ENCODE measurements around the gene COL8A2. TPM values are rescaled to one million over a fixed set of nuclear protein-coding genes. Genes with fewer than 3 reads are reported as not detected.
"Not testable (repeated sequence)": the region's sequence is repeated elsewhere in the genome, so short reads cannot be mapped to it uniquely, and the experiment has no call there.

Gene COL8A2
- total RNA-seq, 2 donors from 2014 or later, result 0.25 TPM; not detected in 1

GRCh38 chr1:36161641-36162531, 36.9 kb upstream of the COL8A2 start:
- H3K27ac Mint-ChIP-seq, result peak overlapping the region; percentile 97
- H3K36me3 Mint-ChIP-seq (ENCODE audit: low read depth), result peaks cover 12% of the 10 kb centered on the region
- H3K9me3 ChIP-seq (ENCODE audit: control insufficient read depth, low read length, poor library complexity, severe bottlenecking), result no peaks in the 10 kb centered on the region
- peak; percentile 69 for ATAC-seq
- no peaks in the 10 kb centered on the region for H3K27me3 Mint-ChIP-seq
- peak in 2 of 3 donors; percentile 28 to 32 for DNase-seq
- peaks cover 68% of the 10 kb centered on the region for H3K4me1 Mint-ChIP-seq
- H3K4me3 Mint-ChIP-seq, result peak overlapping the region; percentile 90

GRCh38 chr1:36160949-36161485, 36.0 kb upstream of the COL8A2 start:
- H3K36me3 Mint-ChIP-seq (ENCODE audit: low read depth), result peaks cover 9% of the 10 kb centered on the region
- H3K27ac Mint-ChIP-seq, result peak overlapping the region; percentile 97
- ATAC-seq, result peak; percentile 35
- no peaks in the 10 kb centered on the region for H3K9me3 ChIP-seq (ENCODE audit: control insufficient read depth, low read length, poor library complexity, severe bottlenecking)
- peaks cover 64% of the 10 kb centered on the region for H3K4me1 Mint-ChIP-seq
- peak overlapping the region; percentile 90 for H3K4me3 Mint-ChIP-seq
- peak; percentile 39 to 48 (median 42) for DNase-seq
- no peaks in the 10 kb centered on the region for H3K27me3 Mint-ChIP-seq

DNA sequence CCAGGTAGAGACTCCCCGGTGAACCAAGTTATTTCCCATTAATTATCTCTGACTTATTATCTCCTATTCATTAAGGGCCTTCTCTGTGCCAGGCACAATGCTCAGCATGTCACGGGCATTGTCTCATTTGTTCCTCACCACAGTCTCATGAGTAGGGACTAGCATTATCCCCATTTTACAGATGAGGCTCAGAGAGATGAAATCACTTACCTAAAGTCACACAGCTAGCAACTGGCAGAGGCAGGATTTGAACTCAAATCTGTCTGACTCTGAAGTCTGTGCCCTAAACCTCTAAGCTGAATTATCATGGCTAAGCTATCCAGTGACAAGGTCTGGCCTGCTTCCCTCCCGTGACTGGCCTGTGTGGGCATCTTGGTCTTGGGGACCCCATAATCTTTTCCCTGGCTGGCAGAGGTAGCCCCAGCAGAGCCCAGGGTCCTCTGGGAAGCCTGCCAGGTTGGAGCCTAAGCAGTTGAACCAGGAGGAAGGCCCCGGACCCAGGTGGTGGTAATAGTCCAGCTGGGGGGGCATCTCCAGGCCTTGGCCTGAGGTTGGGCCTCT, 35.4 kb upstream of the COL8A2 start:
- Mint-ChIP-seq H3K36me3 (ENCODE audit: low read depth) (peaks cover 9% of the 10 kb centered on the region), H3K27ac (peak overlapping the region; percentile 97), H3K27me3 (no peaks in the 10 kb centered on the region), H3K4me1 (peaks cover 64% of the 10 kb centered on the region), H3K4me3 (peak overlapping the region; percentile 90)
- DNase-seq (no peak), ATAC-seq (no peak)
- H3K9me3 ChIP-seq (ENCODE audit: control insufficient read depth, low read length, poor library complexity, severe bottlenecking), result no peaks in the 10 kb centered on the region

DNA sequence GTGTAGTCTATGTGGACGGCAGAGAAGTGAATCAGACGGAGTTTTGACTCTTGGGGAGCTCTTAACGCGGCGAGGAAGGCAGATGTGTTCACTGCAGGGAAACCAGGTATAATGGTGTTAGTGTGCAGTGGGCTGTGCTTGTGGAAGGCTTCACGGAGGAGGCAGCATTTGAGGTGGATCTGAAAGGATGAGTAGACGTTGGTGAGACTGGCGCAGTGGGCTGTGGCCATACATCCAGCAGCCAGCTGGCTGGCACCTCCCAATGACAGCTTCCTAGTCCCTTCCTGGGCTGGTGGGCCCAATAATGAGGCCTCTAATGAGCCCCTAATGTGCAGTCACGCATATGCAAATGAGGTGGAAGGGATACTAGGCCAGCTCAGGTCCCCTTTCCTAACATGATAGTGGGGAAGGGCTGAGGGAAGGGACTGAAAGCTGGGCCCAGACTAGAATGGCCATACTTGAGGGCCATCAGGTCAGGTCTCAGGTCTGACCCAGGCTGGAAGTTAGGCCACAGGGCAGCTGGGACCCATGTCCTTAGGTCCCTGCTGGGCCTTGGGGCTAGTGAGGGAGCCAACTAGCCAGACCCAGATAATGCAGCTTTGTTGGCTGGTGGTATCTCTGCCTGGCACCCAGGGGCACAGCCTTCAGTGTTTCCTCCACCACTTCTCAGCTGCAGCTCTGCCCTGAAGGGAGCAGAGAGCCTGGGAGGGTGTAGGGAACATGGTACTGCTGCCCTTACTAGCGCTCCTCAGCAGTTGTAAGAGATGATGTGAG, 34.8 kb upstream of the COL8A2 start:
- Mint-ChIP-seq H3K27me3 (no peaks in the 10 kb centered on the region), H3K36me3 (ENCODE audit: low read depth) (peaks cover 8% of the 10 kb centered on the region), H3K27ac (peak overlapping the region; percentile 97), H3K4me1 (peaks cover 69% of the 10 kb centered on the region), H3K4me3 (peak overlapping the region; percentile 90)
- H3K9me3 ChIP-seq (ENCODE audit: control insufficient read depth, low read length, poor library complexity, severe bottlenecking), result no peaks in the 10 kb centered on the region
- no peak for DNase-seq
- ATAC-seq, result no peak

DNA sequence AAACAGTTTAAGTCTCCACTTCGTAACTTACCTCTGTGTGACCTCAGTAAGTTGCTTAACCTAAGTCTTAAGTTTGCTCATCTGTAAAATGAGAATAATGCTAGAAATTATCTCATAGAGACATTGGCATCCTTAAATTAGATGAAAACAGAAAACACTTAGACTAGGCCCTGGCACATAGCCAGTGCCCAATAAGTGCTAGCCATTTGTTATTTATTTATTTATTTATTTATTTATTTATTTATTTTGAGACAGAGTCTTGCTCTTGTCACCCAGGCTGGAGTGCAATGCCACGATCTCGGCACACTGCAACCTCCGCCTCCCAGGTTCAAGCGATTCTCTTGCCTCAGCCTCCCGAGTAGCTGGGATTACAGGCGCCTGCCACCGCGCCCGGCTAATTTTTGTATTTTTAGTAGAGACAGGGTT, 33.8 kb upstream of the COL8A2 start:
- not testable (repeated sequence) for H3K9me3 ChIP-seq (ENCODE audit: control insufficient read depth, low read length, poor library complexity, severe bottlenecking); DNase-seq; H3K27me3 Mint-ChIP-seq; ATAC-seq; H3K36me3 Mint-ChIP-seq (ENCODE audit: low read depth)
- Mint-ChIP-seq H3K4me3 (peak overlapping the region; percentile 97), H3K4me1 (peaks cover 67% of the 10 kb centered on the region), H3K27ac (peak overlapping the region; percentile 97)

GRCh38 chr1:36157973-36158826, 33.2 kb upstream of the COL8A2 start:
- Mint-ChIP-seq H3K27ac (peak overlapping the region; percentile 96), H3K27me3 (no peaks in the 10 kb centered on the region), H3K4me1 (peaks cover 69% of the 10 kb centered on the region), H3K4me3 (peak overlapping the region; percentile 97), H3K36me3 (ENCODE audit: low read depth) (peaks cover 2% of the 10 kb centered on the region)
- ATAC-seq, result no peak
- no peak for DNase-seq
- no peaks in the 10 kb centered on the region for H3K9me3 ChIP-seq (ENCODE audit: control insufficient read depth, low read length, poor library complexity, severe bottlenecking)

- Mint-ChIP-seq H3K4me3 (peak overlapping the region; percentile 97), H3K27me3 (no peaks in the 10 kb centered on the region), H3K4me1 (peaks cover 66% of the 10 kb centered on the region), H3K27ac (peak overlapping the region; percentile 96), H3K36me3 (ENCODE audit: low read depth) (peaks cover 2% of the 10 kb centered on the region)
- no peaks in the 10 kb centered on the region for H3K9me3 ChIP-seq (ENCODE audit: control insufficient read depth, low read length, poor library complexity, severe bottlenecking)
- DNase-seq, result no peak
- ATAC-seq, result no peak
Measured at GRCh38 chr1:36157115-36157903, 32.3 kb upstream of the COL8A2 start.

DNA sequence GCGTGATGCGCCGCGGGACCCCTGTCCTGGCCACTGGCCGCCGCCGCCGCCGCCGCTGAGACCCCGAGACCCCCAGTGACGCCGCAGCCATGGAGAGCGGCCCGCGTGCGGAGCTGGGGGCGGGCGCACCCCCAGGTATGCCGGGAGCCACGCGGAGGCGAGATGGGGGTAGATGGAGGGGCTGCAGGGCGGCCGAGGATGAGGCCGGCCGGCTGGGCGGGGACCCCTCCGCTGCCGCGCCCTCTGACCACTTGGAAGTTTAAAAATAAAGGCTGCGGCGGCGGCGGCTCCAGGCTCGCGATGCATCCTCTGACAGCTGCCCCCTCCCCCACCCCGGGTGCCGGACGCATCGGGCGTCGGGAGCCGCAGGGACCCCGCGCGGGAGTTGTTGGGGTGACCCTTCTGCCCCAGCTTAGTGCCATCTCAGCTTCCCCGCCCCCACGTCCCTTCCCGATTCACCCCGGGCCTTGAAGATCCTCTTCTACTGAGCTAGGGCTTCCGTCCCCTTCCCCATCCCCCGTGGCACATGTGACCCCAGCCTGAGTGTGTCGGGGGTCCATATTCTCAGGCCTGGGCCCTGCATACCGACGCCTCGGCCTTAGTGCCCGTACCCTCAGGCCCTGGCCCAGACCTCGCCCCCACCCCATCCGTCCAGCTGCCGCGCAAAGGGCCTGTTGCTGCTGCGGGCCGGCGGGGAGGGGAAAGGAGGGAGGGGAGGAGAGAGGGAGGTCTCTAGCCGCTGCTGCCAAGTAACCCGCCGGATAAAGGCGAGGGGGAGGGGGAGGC, 31.5 kb upstream of the COL8A2 start:
- DNase-seq, result peak in 2 of 3 donors; percentile 33 to 45
- H3K27me3 Mint-ChIP-seq, result no peaks in the 10 kb centered on the region
- H3K4me1 Mint-ChIP-seq, result peaks cover 63% of the 10 kb centered on the region
- peak overlapping the region; percentile 96 for H3K27ac Mint-ChIP-seq
- H3K4me3 Mint-ChIP-seq, result peak overlapping the region; percentile 97
- no peaks in the 10 kb centered on the region for H3K9me3 ChIP-seq (ENCODE audit: control insufficient read depth, low read length, poor library complexity, severe bottlenecking)
- no peak for ATAC-seq
- H3K36me3 Mint-ChIP-seq (ENCODE audit: low read depth), result peaks cover under 1% of the 10 kb centered on the region

GRCh38 chr1:36155408-36156328, 30.6 kb upstream of the COL8A2 start, which contains the start of gene MAP7D1:
Gene MAP7D1, plus strand, starts transcription at chr1:36156160. Its CDS starts 258 bp downstream, at chr1:36156418.
- Mint-ChIP-seq H3K27me3 (no peaks in the 10 kb centered on the region), H3K27ac (peak within 1 kb of the TSS; percentile 100), H3K36me3 (ENCODE audit: low read depth) (no peaks in the 10 kb centered on the region), H3K4me3 (peak within 1 kb of the TSS; percentile 97), H3K4me1 (peaks cover 61% of the 10 kb centered on the region)
- H3K9me3 ChIP-seq (ENCODE audit: control insufficient read depth, low read length, poor library complexity, severe bottlenecking), result no peaks in the 10 kb centered on the region
- ATAC-seq (peak; percentile 82), DNase-seq (peak; percentile 80 to 83 (median 82))

DNA sequence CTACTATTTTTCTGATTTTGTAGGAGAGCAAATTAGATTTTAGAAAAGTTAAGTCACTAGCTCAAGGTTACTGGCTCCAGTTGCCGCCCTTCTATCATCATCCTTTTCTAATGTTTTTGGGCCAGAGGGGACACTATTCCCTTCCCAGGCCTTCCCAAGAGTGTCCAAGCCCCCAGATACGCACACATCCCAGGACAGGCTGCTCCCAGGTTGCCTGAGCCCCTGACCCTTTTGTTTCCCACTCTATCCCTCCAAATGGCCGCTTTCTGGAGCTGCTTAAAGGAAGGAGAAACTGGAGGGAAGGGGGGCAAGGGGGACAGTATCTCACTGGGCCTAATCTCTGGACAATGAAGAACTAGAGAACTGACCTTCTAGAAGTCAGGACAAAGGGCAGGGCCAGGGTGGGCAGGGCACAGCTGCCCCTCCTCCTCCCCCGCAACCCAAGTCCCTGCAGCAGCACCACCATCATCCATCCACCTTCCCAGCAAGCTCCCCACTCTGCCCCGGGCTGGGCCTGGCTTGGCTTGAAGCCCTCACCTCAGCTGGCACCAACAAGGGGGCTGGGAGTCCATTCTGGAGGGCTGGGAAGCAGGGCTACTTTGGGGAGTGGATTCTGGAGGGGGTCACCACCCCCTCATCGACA, 29.9 kb upstream of the COL8A2 start:
- no peaks in the 10 kb centered on the region for H3K9me3 ChIP-seq (ENCODE audit: control insufficient read depth, low read length, poor library complexity, severe bottlenecking)
- Mint-ChIP-seq H3K36me3 (ENCODE audit: low read depth) (no peaks in the 10 kb centered on the region), H3K27me3 (no peaks in the 10 kb centered on the region), H3K27ac (peak overlapping the region; percentile 100), H3K4me3 (peak overlapping the region; percentile 90), H3K4me1 (peaks cover 59% of the 10 kb centered on the region)
- ATAC-seq (no peak), DNase-seq (no peak)
